GM18517 (cell line): Measurements from ENCODE around the gene VPS33A.
"Not testable (repeated sequence)": the region's sequence is repeated elsewhere in the genome, so short reads cannot be mapped to it uniquely, and the experiment has no call there.

Experiments used
- ATAC-seq: cut with Tn5 transposase; IDR thresholded peaks from one replicate; pipeline ENCODE4 v1.9.1; 2021; ENCODE audit warnings: mild to moderate bottlenecking, moderate library complexity; ENCODE audit not compliant: unreplicated experiment

VPS33A gene

GRCh38 chr12:122258462-122258861 lies 7.8 kb downstream of the VPS33A start:
- ATAC-seq, result not testable (repeated sequence)

- ATAC-seq, result no peak
These were observed 15.8 kb downstream of the VPS33A start for GRCh38 chr12:122250536-122250935.

GRCh38 chr12:122250047-122250446 lies 16.2 kb downstream of the VPS33A start:
- ATAC-seq, result no peak

- ATAC-seq, result no peak
These were observed 20.7 kb downstream of the VPS33A start for GRCh38 chr12:122245553-122245952.

- no peak for ATAC-seq
These were observed 21.5 kb downstream of the VPS33A start for GRCh38 chr12:122244565-122245371.

GRCh38 chr12:122243965-122244364 lies 22.3 kb downstream of the VPS33A start:
- ATAC-seq, result no peak

GRCh38 chr12:122238861-122239260 lies 27.4 kb downstream of the VPS33A start:
- ATAC-seq, result no peak

GRCh38 chr12:122235741-122236140 lies 30.6 kb downstream of the VPS33A start:
- no peak for ATAC-seq

GRCh38 chr12:122232691-122233090 lies 33.6 kb downstream of the VPS33A start:
- ATAC-seq, result no peak

GRCh38 chr12:122230798-122231197 lies 35.5 kb downstream of the VPS33A start:
- ATAC-seq, result no peak

GRCh38 chr12:122228092-122228491 lies 38.2 kb downstream of the VPS33A start:
- ATAC-seq, result no peak

- ATAC-seq, result no peak
These were observed 39.0 kb downstream of the VPS33A start for GRCh38 chr12:122227341-122227740.

- ATAC-seq, result no peak
These were observed 39.7 kb downstream of the VPS33A start for GRCh38 chr12:122226366-122227125.

- peak; percentile 88 for ATAC-seq
These were observed 40.5 kb downstream of the VPS33A start, which contains the start of gene DIABLO for GRCh38 chr12:122225683-122226365. Gene DIABLO (minus strand): TSS chr12:122226052. CDS start chr12:122226014, 38 bp downstream.

- ATAC-seq, result no peak
These were observed 49.8 kb downstream of the VPS33A start for GRCh38 chr12:122216445-122216844.

- ATAC-seq, result no peak
These were observed 50.5 kb downstream of the VPS33A start for GRCh38 chr12:122215771-122216170.

- ATAC-seq, result no peak
These were observed 58.0 kb downstream of the VPS33A start for GRCh38 chr12:122208073-122208820.

GRCh38 chr12:122207391-122207790 lies 58.9 kb downstream of the VPS33A start:
- no peak for ATAC-seq

- ATAC-seq, result no peak
These were observed 59.3 kb downstream of the VPS33A start for GRCh38 chr12:122206976-122207375.

GRCh38 chr12:122206111-122206881 lies 60.0 kb downstream of the VPS33A start:
- ATAC-seq, result no peak
